Adipocyte (in vitro differentiated cells): ENCODE measurements around the gene DHX57.
"Not testable (repeated sequence)": the region's sequence is repeated elsewhere in the genome, so short reads cannot be mapped to it uniquely, and the experiment has no call there.

Experiments
- DNase-seq: peaks from one replicate; pipeline ENCODE4 v3.0.0-alpha.2; 2015; ENCODE audit warnings: low read depth
- H3K27me3 ChIP-seq: replicated peaks from 2 replicates; pipeline ENCODE4 v1.7.0; 2013; ENCODE audit warnings: mild to moderate bottlenecking, low read length, moderate library complexity; ENCODE audit not compliant: control insufficient read depth, insufficient read depth
- H3K36me3 ChIP-seq: 2 replicates; pipeline ENCODE4 v1.7.0; 2013; ENCODE audit warnings: low read length, mild to moderate bottlenecking, moderate library complexity; ENCODE audit not compliant: control insufficient read depth, insufficient read depth, severe bottlenecking
- H3K4me1 ChIP-seq: 2 replicates; pipeline ENCODE4 v1.7.0; 2013; ENCODE audit warnings: mild to moderate bottlenecking, low read length, moderate library complexity; ENCODE audit not compliant: control insufficient read depth, insufficient read depth
- H3K4me3 ChIP-seq: 2 replicates; pipeline ENCODE4 v1.7.0; 2013; ENCODE audit warnings: mild to moderate bottlenecking, low read length, moderate library complexity
- H3K9ac ChIP-seq: 2 replicates; pipeline ENCODE4 v1.7.0; 2013; ENCODE audit warnings: mild to moderate bottlenecking, low read length, moderate library complexity
- H3K9me3 ChIP-seq: 2 replicates; pipeline ENCODE4 v1.7.0; 2013; ENCODE audit warnings: mild to moderate bottlenecking, low read length, moderate library complexity; ENCODE audit not compliant: control insufficient read depth

Gene DHX57

GRCh38 chr2:38775097-38775920 lies 100.4 kb downstream of the DHX57 start:
- Histone ChIP-seq H3K9me3 (no peaks in the 10 kb centered on the region), H3K9ac (no peak overlapping the region), H3K4me3 (no peak overlapping the region), H3K4me1 (peaks cover 15% of the 10 kb centered on the region), H3K36me3 (no peaks in the 10 kb centered on the region), H3K27me3 (no peaks in the 10 kb centered on the region)
- no peak for DNase-seq

GRCh38 chr2:38771632-38772031 lies 104.1 kb downstream of the DHX57 start:
- Histone ChIP-seq H3K27me3 (no peaks in the 10 kb centered on the region), H3K4me3 (no peak overlapping the region), H3K36me3 (no peaks in the 10 kb centered on the region)

GRCh38 chr2:38765551-38765950 lies 110.2 kb downstream of the DHX57 start:
- Histone ChIP-seq H3K36me3 (no peaks in the 10 kb centered on the region), H3K4me3 (no peak overlapping the region), H3K9ac (no peak overlapping the region), H3K9me3 (no peaks in the 10 kb centered on the region), H3K27me3 (no peaks in the 10 kb centered on the region), H3K4me1 (peaks cover 11% of the 10 kb centered on the region)
- no peak for DNase-seq

More at GRCh38 chr2:38771632-38772031, 104.1 kb downstream of the DHX57 start:
- H3K9ac ChIP-seq = no peak overlapping the region
- DNase-seq = no peak
- H3K9me3 ChIP-seq = no peaks in the 10 kb centered on the region
- H3K4me1 ChIP-seq = peaks cover 9% of the 10 kb centered on the region

- H3K36me3 ChIP-seq = no peaks in the 10 kb centered on the region
- H3K4me3 ChIP-seq = no peak overlapping the region
- peak; percentile 45 for DNase-seq
- H3K9me3 ChIP-seq = no peaks in the 10 kb centered on the region
- no peak overlapping the region for H3K9ac ChIP-seq
- H3K27me3 ChIP-seq = no peaks in the 10 kb centered on the region
- H3K4me1 ChIP-seq = peaks cover 11% of the 10 kb centered on the region
These were observed 110.6 kb downstream of the DHX57 start for GRCh38 chr2:38765149-38765548.

- no peak overlapping the region for H3K4me3 ChIP-seq
- H3K4me1 ChIP-seq = peaks cover 11% of the 10 kb centered on the region
- no peaks in the 10 kb centered on the region for H3K36me3 ChIP-seq
- no peak overlapping the region for H3K9ac ChIP-seq
- no peaks in the 10 kb centered on the region for H3K27me3 ChIP-seq
- no peaks in the 10 kb centered on the region for H3K9me3 ChIP-seq
- DNase-seq = no peak
These were observed 112.0 kb downstream of the DHX57 start for GRCh38 chr2:38763728-38764127.

GRCh38 chr2:38763228-38763627 lies 112.5 kb downstream of the DHX57 start:
- H3K4me1 ChIP-seq = peaks cover 11% of the 10 kb centered on the region
- DNase-seq = no peak
- no peak overlapping the region for H3K4me3 ChIP-seq
- H3K27me3 ChIP-seq = no peaks in the 10 kb centered on the region
- no peaks in the 10 kb centered on the region for H3K9me3 ChIP-seq
- no peak overlapping the region for H3K9ac ChIP-seq
- no peaks in the 10 kb centered on the region for H3K36me3 ChIP-seq

GRCh38 chr2:38755891-38756290 lies 119.8 kb downstream of the DHX57 start:
- not testable (repeated sequence) for H3K9ac ChIP-seq, H3K4me3 ChIP-seq, H3K9me3 ChIP-seq, H3K36me3 ChIP-seq, H3K27me3 ChIP-seq, DNase-seq, H3K4me1 ChIP-seq

- no peaks in the 10 kb centered on the region for H3K27me3 ChIP-seq
- H3K4me3 ChIP-seq = peak overlapping the region; percentile 69
- DNase-seq = no peak
- H3K4me1 ChIP-seq = peaks cover 4% of the 10 kb centered on the region
- H3K9me3 ChIP-seq = no peaks in the 10 kb centered on the region
- H3K36me3 ChIP-seq = peaks cover under 1% of the 10 kb centered on the region
- peak overlapping the region; percentile 78 for H3K9ac ChIP-seq
These were observed 121.2 kb downstream of the DHX57 start for GRCh38 chr2:38754506-38754905.

- Histone ChIP-seq H3K4me3 (peak overlapping the region; percentile 69), H3K9me3 (no peaks in the 10 kb centered on the region)
- DNase-seq = no peak
These were observed 121.7 kb downstream of the DHX57 start for GRCh38 chr2:38754049-38754448.

GRCh38 chr2:38751596-38752410 lies 123.9 kb downstream of the DHX57 start:
- Histone ChIP-seq H3K9me3 (no peaks in the 10 kb centered on the region), H3K27me3 (no peaks in the 10 kb centered on the region), H3K36me3 (peaks cover 27% of the 10 kb centered on the region), H3K9ac (peak overlapping the region; percentile 96), H3K4me3 (peak overlapping the region; percentile 95), H3K4me1 (peaks cover 25% of the 10 kb centered on the region)
- no peak for DNase-seq

More at GRCh38 chr2:38754049-38754448, 121.7 kb downstream of the DHX57 start:
- peaks cover 5% of the 10 kb centered on the region for H3K36me3 ChIP-seq
- no peaks in the 10 kb centered on the region for H3K27me3 ChIP-seq
- H3K4me1 ChIP-seq = peaks cover 9% of the 10 kb centered on the region
- peak overlapping the region; percentile 78 for H3K9ac ChIP-seq

GRCh38 chr2:38750891-38751595 lies 124.7 kb downstream of the DHX57 start, which contains the start of gene SRSF7:
SRSF7 (minus strand) TSS chr2:38751361; CDS start chr2:38751256, 105 bp downstream.
- DNase-seq = peak; percentile 100

More at GRCh38 chr2:38750891-38751595, 124.7 kb downstream of the DHX57 start, which contains the start of gene SRSF7:
- Histone ChIP-seq H3K9ac (peak within 1 kb of the TSS; percentile 96), H3K9me3 (no peaks in the 10 kb centered on the region), H3K4me1 (peaks cover 28% of the 10 kb centered on the region), H3K4me3 (peak within 1 kb of the TSS; percentile 95), H3K36me3 (peaks cover 35% of the 10 kb centered on the region), H3K27me3 (no peaks in the 10 kb centered on the region)
